Measurements from ENCODE around the gene SLC30A7. TPM values are rescaled to one million over a fixed set of nuclear protein-coding genes. Genes with fewer than 3 reads are reported as not detected.

The SLC30A7 gene
- total RNA-seq, 2 donors from 2014 or later, result 8.1 to 9.0 TPM

DNA sequence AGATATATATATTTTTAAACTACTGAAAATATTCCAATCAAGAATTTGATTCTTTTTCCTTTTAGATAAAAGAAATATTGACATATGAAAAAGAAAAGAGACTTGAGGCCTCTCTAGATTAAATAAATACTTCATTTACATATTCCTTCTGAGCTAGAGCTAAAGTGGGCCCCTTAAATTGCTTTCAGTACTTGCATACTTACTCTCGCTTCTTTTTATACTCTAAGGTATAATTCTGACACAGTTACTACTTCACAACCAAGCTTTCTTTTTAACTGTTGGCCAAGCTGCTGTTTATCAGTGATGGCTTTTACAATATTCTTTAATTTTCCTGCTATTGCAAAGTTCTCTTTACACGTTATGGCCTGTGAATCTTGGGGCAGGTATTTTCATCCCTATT lies 25.9 kb upstream of the SLC30A7 start:
- Histone ChIP-seq H3K4me3 (no peak overlapping the region), H3K9me3 (no peaks in the 10 kb centered on the region), H3K27me3 (no peaks in the 10 kb centered on the region), H3K4me1 (no peaks in the 10 kb centered on the region), H3K27ac (no peak overlapping the region), H3K36me3 (no peaks in the 10 kb centered on the region)
- DNase-seq (ENCODE audit: low spot score), result no peak
- TF ChIP-seq, protein P1, sequence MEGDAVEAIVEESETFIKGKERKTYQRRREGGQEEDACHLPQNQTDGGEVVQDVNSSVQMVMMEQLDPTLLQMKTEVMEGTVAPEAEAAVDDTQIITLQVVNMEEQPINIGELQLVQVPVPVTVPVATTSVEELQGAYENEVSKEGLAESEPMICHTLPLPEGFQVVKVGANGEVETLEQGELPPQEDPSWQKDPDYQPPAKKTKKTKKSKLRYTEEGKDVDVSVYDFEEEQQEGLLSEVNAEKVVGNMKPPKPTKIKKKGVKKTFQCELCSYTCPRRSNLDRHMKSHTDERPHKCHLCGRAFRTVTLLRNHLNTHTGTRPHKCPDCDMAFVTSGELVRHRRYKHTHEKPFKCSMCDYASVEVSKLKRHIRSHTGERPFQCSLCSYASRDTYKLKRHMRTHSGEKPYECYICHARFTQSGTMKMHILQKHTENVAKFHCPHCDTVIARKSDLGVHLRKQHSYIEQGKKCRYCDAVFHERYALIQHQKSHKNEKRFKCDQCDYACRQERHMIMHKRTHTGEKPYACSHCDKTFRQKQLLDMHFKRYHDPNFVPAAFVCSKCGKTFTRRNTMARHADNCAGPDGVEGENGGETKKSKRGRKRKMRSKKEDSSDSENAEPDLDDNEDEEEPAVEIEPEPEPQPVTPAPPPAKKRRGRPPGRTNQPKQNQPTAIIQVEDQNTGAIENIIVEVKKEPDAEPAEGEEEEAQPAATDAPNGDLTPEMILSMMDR (IDR thresholded peaks at IDR 0.05), result no peak

DNA sequence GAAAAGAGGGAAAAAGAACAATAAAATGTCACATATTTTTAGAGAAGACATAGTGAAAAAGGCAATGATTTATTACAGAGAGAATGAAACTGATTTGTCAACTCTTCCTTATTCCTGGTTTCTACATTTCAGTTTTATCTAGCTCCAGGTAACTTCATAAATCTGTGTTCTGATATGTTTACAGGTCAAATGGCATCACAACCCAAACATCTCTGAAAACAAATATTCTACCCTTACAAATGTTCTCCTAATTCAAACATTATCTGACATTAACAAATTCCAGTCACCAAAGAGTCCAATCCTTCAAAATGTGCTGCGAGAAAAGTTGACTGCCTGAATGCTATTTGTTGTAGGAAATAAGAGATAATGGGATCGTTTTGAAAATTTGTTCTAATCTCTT lies 21.5 kb upstream of the SLC30A7 start:
- no peaks in the 10 kb centered on the region for H3K9me3 ChIP-seq
- H3K36me3 ChIP-seq, result peaks cover 5% of the 10 kb centered on the region
- H3K27me3 ChIP-seq, result no peaks in the 10 kb centered on the region
- no peaks in the 10 kb centered on the region for H3K4me1 ChIP-seq
- DNase-seq (ENCODE audit: low spot score), result no peak
- H3K4me3 ChIP-seq, result no peak overlapping the region
- TF ChIP-seq, protein P1 (IDR thresholded peaks at IDR 0.05), result no peak
- no peak overlapping the region for H3K27ac ChIP-seq

DNA sequence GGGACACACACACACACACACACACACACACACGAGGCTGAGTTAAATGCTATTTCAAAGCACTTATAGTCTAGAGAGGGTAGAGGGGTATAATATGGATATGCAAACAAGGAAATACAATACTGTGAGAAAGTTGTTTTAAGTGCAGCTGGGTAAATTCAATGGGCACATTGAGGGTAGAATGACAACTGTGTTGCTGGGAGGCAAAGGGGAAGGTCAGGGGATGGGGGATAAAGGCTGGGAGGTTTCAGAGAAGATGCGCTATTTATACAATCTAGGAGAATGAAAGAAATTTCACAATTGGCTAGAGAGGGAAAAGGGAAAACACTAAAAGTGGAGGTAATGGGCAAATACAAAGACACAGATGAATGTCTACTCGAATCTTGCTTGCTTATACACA lies 20.7 kb upstream of the SLC30A7 start:
- H3K27ac ChIP-seq, result no peak overlapping the region
- H3K4me3 ChIP-seq, result no peak overlapping the region
- TF ChIP-seq, protein P1 (IDR thresholded peaks at IDR 0.05), result no peak
- no peaks in the 10 kb centered on the region for H3K9me3 ChIP-seq
- no peaks in the 10 kb centered on the region for H3K27me3 ChIP-seq
- H3K36me3 ChIP-seq, result peaks cover 5% of the 10 kb centered on the region
- no peaks in the 10 kb centered on the region for H3K4me1 ChIP-seq
- DNase-seq (ENCODE audit: low spot score), result no peak

DNA sequence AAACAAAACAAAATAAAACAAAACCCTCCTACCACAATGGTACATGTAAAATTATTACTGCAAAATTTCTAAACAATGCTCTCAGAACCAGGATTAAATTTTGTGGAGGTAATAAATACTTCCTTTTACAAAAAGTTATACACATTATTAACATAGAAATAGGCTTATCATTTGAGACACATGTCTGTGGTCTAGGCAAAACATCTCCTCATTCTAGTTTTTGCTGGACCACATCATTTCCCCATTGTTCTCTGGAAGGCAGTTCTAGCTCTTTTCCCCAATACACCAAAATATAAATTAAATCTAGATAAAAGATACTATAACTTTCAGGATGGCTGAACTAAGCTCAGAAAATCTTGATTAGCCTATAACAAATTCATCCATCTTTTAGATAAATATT lies 19.6 kb upstream of the SLC30A7 start:
- Histone ChIP-seq H3K4me1 (no peaks in the 10 kb centered on the region), H3K27me3 (no peaks in the 10 kb centered on the region), H3K27ac (no peak overlapping the region), H3K36me3 (peaks cover 5% of the 10 kb centered on the region), H3K9me3 (no peaks in the 10 kb centered on the region), H3K4me3 (no peak overlapping the region)
- TF ChIP-seq, protein P1 (IDR thresholded peaks at IDR 0.05), result no peak
- DNase-seq (ENCODE audit: low spot score), result no peak

DNA sequence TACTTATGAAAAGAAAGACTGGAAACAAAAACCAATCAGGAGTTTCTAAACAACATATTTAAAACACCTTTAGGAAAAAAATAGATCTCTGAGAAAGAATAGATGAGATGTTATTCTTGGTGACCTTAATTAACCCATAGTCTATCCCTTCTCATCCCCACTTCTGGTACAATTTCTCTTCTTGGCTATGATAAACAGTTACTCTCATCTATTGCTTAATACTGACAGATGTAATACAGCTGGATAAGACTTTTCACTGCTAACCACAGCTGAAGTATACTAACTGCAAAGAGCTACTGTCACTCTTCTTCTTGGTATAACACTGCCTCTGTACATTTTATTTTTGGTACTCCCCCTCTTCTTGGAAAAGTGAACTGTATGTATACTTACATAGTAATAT lies 16.5 kb upstream of the SLC30A7 start:
- Histone ChIP-seq H3K4me1 (no peaks in the 10 kb centered on the region), H3K4me3 (no peak overlapping the region), H3K27ac (no peak overlapping the region), H3K27me3 (no peaks in the 10 kb centered on the region), H3K36me3 (peaks cover 5% of the 10 kb centered on the region), H3K9me3 (no peaks in the 10 kb centered on the region)
- TF ChIP-seq, protein P1 (IDR thresholded peaks at IDR 0.05), result no peak
- DNase-seq (ENCODE audit: low spot score), result no peak

DNA sequence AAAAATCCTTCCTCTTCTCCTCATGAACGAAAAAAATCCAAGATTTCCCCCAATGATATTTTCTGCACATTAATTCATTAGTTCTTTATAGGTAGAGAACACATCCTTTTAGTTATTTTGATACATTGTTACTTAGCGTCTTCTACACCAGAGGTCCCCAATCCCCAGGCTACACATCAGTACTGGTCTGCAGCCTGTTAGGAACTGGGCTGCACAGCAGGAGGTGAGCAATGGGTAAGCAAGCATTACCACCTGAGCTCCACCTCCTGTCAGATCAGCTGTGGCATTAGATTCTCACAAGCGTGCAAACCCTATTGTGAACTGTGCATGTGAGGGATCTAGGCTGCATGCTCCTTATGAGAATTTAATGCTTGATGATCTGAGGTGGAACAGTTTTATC lies 14.2 kb upstream of the SLC30A7 start:
- no peaks in the 10 kb centered on the region for H3K4me1 ChIP-seq
- TF ChIP-seq, protein P1 (IDR thresholded peaks at IDR 0.05), result no peak
- no peaks in the 10 kb centered on the region for H3K27me3 ChIP-seq
- no peak for DNase-seq (ENCODE audit: low spot score)
- no peak overlapping the region for H3K27ac ChIP-seq
- no peaks in the 10 kb centered on the region for H3K9me3 ChIP-seq
- peaks cover 5% of the 10 kb centered on the region for H3K36me3 ChIP-seq
- no peak overlapping the region for H3K4me3 ChIP-seq
